ENCODE results near the gene SDK2. TPM values are rescaled to one million over a fixed set of nuclear protein-coding genes. Genes with fewer than 3 reads are reported as not detected.

The SDK2 gene
- total RNA-seq, 3 donors from 2014 or later (not counting 1 experiment from before 2014, with no cell fraction given), result 0.41 to 0.90 (median 0.49) TPM

DNA sequence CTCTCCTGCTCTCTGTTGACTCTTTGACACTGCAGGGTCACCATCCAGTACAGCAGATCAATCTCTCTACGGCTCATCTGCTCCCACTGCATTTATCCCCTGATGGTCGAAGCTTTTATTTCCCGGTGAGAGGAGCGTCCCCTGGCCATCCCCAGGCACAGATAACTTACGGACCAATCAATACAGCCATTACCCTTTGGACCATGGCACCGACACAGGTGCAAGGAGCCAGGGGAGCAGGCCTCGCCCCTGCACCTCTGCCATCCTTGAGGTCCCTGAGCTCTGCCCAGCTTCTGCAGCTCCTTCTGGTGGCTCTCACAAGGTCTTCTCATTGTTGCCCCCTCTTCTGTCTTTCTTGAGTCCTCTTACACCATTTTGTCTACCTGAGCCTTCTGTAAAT, 115.6 kb downstream of the SDK2 start:
- Histone ChIP-seq H3K27ac (ENCODE audit: low read length) (no peak overlapping the region), H3K4me3 (ENCODE audit: low read length) (no peak overlapping the region), H3K36me3 (ENCODE audit: control insufficient read depth, insufficient read depth, low read length) (no peaks in the 10 kb centered on the region), H3K4me1 (ENCODE audit: control insufficient read depth, insufficient read depth, low read length) (no peaks in the 10 kb centered on the region), H3K9me3 (ENCODE audit: control insufficient read depth, insufficient read depth, low read length) (no peaks in the 10 kb centered on the region), H3K27me3 (ENCODE audit: control insufficient read depth, insufficient read depth, low read length) (no peaks in the 10 kb centered on the region)
- TF ChIP-seq, protein P1, sequence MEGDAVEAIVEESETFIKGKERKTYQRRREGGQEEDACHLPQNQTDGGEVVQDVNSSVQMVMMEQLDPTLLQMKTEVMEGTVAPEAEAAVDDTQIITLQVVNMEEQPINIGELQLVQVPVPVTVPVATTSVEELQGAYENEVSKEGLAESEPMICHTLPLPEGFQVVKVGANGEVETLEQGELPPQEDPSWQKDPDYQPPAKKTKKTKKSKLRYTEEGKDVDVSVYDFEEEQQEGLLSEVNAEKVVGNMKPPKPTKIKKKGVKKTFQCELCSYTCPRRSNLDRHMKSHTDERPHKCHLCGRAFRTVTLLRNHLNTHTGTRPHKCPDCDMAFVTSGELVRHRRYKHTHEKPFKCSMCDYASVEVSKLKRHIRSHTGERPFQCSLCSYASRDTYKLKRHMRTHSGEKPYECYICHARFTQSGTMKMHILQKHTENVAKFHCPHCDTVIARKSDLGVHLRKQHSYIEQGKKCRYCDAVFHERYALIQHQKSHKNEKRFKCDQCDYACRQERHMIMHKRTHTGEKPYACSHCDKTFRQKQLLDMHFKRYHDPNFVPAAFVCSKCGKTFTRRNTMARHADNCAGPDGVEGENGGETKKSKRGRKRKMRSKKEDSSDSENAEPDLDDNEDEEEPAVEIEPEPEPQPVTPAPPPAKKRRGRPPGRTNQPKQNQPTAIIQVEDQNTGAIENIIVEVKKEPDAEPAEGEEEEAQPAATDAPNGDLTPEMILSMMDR (IDR thresholded peaks at IDR 0.05), result no peak
- no peaks in the 10 kb centered on the region for H3K9me3 Mint-ChIP-seq
- no peak overlapping the region for H3K4me3 Mint-ChIP-seq
- peaks cover 0 to 7% of the 10 kb centered on the region in 2 donors for H3K27me3 Mint-ChIP-seq (ENCODE audit: low read depth in 2 of 2)
- no peaks in the 10 kb centered on the region for H3K4me1 Mint-ChIP-seq
- no peak overlapping the region for H3K27ac Mint-ChIP-seq
- ATAC-seq (no peak), DNase-seq (no peak)
- intact Hi-C loops (cut with micrococcal nuclease), result no loop called here
- WGBS (ENCODE audit: insufficient coverage), result 78% methylated on average over 7 of the region's 7 CpGs
- no peaks in the 10 kb centered on the region for H3K36me3 Mint-ChIP-seq

DNA sequence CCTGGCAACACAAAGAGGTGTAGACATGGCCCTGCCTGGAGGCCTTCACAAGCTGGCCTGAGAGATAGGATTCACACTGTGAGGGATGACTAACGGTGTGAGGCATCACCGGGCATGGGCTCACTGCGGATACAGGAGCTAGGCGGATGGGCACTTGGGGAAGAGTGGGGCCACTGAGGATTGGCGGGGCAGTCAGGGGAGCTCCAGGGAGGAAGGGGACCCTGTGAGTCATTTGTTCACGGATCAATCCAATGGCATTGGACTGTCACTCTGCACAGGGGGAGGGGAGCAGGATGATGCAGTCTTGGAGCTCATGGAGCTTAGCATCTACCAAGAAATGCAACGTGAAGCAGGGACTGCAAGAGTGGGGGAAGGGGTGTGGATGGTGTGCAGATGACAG, 117.3 kb downstream of the SDK2 start:
- ATAC-seq (no peak), DNase-seq (no peak)
- no peak overlapping the region for H3K27ac ChIP-seq (ENCODE audit: low read length)
- TF ChIP-seq, protein P1 (IDR thresholded peaks at IDR 0.05), result no peak
- Mint-ChIP-seq H3K9me3 (no peaks in the 10 kb centered on the region), H3K27me3 (ENCODE audit: low read depth in 2 of 2) (peaks cover 0 to 7% of the 10 kb centered on the region in 2 donors), H3K27ac (no peak overlapping the region), H3K36me3 (no peaks in the 10 kb centered on the region), H3K4me3 (no peak overlapping the region), H3K4me1 (no peaks in the 10 kb centered on the region)
- no peaks in the 10 kb centered on the region for H3K27me3 ChIP-seq (ENCODE audit: control insufficient read depth, insufficient read depth, low read length)
- intact Hi-C loops (cut with micrococcal nuclease), result no loop called here
- H3K36me3 ChIP-seq (ENCODE audit: control insufficient read depth, insufficient read depth, low read length), result no peaks in the 10 kb centered on the region
- H3K4me3 ChIP-seq (ENCODE audit: low read length), result no peak overlapping the region
- H3K9me3 ChIP-seq (ENCODE audit: control insufficient read depth, insufficient read depth, low read length), result no peaks in the 10 kb centered on the region
- H3K4me1 ChIP-seq (ENCODE audit: control insufficient read depth, insufficient read depth, low read length), result no peaks in the 10 kb centered on the region
- 92% methylated on average over 7 of the region's 7 CpGs for WGBS (ENCODE audit: insufficient coverage)

DNA sequence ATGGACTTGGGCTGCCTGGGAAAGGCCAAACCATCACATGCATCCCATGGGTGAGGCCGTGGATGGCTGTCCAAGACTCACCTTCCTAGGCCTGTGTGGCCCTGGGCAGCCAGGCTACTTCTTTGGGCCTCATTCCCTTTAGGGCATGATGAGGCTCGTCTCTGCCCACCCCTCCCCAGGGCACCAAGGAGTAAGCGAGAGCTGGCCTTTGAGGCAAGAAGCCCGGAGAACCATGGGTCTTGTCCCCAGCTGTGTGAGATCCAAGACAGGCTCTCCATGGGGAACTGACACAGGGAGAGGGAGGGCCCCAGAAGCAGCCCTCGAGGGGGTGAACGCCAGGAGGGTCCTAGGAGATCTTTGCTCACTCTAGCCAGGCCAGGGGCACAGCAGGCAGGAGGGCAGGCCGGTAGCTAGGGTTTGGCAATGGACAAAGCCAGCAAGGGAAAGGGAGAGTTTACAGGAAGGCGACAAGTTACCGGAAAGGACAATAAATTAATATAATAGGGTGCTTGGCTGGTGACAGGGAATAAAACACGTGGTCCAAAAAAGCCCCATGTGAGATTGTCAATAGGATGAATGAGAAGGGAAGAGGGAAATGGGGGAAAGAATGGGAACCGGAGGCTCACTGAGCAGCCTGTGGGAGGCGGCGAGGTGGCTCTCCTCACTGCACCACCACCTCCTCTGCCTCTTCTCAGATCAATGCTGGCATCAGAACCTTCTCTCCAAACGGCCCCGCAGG, 119.1 kb downstream of the SDK2 start:
- ATAC-seq, result no peak
- Mint-ChIP-seq H3K4me1 (no peaks in the 10 kb centered on the region), H3K36me3 (no peaks in the 10 kb centered on the region), H3K4me3 (no peak overlapping the region), H3K27ac (no peak overlapping the region), H3K27me3 (ENCODE audit: low read depth in 2 of 2) (peaks cover 0 to 7% of the 10 kb centered on the region in 2 donors), H3K9me3 (no peaks in the 10 kb centered on the region)
- Histone ChIP-seq H3K4me3 (ENCODE audit: low read length) (no peak overlapping the region), H3K9me3 (ENCODE audit: control insufficient read depth, insufficient read depth, low read length) (no peaks in the 10 kb centered on the region), H3K4me1 (ENCODE audit: control insufficient read depth, insufficient read depth, low read length) (no peaks in the 10 kb centered on the region), H3K27ac (ENCODE audit: low read length) (no peak overlapping the region), H3K27me3 (ENCODE audit: control insufficient read depth, insufficient read depth, low read length) (no peaks in the 10 kb centered on the region), H3K36me3 (ENCODE audit: control insufficient read depth, insufficient read depth, low read length) (no peaks in the 10 kb centered on the region)
- 87% methylated on average over 15 of the region's 15 CpGs for WGBS (ENCODE audit: insufficient coverage)
- TF ChIP-seq, protein P1 (IDR thresholded peaks at IDR 0.05), result no peak
- intact Hi-C loops (cut with micrococcal nuclease), result no loop called here
- DNase-seq, result no peak

DNA sequence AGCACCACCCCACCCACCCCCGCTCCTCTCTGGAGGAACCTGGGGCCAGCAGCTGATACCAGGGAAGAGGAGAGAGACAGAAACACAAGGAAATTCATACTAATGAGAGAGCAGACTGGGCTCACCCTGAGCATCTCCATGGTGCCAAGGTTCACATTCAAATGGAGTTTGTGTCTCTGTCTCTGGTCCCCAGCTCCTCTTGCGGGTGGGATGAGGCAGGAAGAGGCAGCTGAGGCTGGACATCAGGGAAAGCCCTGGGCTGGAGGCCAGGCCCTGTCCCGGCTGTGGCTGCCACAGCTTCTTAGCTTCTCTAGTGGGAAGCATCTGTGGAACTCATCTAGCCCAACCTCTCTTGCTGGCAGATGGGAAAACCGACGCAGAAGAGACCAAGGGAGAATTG, 121.5 kb downstream of the SDK2 start:
- Histone ChIP-seq H3K27ac (ENCODE audit: low read length) (no peak overlapping the region), H3K4me1 (ENCODE audit: control insufficient read depth, insufficient read depth, low read length) (no peaks in the 10 kb centered on the region), H3K27me3 (ENCODE audit: control insufficient read depth, insufficient read depth, low read length) (no peaks in the 10 kb centered on the region), H3K9me3 (ENCODE audit: control insufficient read depth, insufficient read depth, low read length) (no peaks in the 10 kb centered on the region), H3K36me3 (ENCODE audit: control insufficient read depth, insufficient read depth, low read length) (no peaks in the 10 kb centered on the region), H3K4me3 (ENCODE audit: low read length) (no peak overlapping the region)
- ATAC-seq (no peak), DNase-seq (no peak)
- Mint-ChIP-seq H3K4me3 (no peak overlapping the region), H3K9me3 (no peaks in the 10 kb centered on the region), H3K27ac (no peak overlapping the region), H3K4me1 (no peaks in the 10 kb centered on the region), H3K27me3 (ENCODE audit: low read depth in 2 of 2) (no peaks in the 10 kb centered on the region), H3K36me3 (no peaks in the 10 kb centered on the region)
- TF ChIP-seq, protein P1 (IDR thresholded peaks at IDR 0.05), result no peak
- intact Hi-C loops (cut with micrococcal nuclease), result no loop called here
- 91% methylated on average over 5 of the region's 5 CpGs for WGBS (ENCODE audit: insufficient coverage)
